HG02759 (cell line): ENCODE measurements around the gene S100A4.

Experiments used
- ATAC-seq: cut with Tn5 transposase; IDR thresholded peaks from one replicate; pipeline ENCODE4 v1.9.1; 2021; ENCODE audit warnings: mild to moderate bottlenecking, moderate library complexity; ENCODE audit not compliant: unreplicated experiment

The S100A4 gene

GRCh38 chr1:153548722-153549688 lies 3.4 kb upstream of the S100A4 start, which contains the start of gene S100A3:
Gene S100A3 (minus strand): TSS chr1:153549258. CDS start chr1:153548485, 773 bp downstream.
- no peak for ATAC-seq

- ATAC-seq, result no peak
These were observed 2.2 kb upstream of the S100A4 start for GRCh38 chr1:153547560-153548551.

GRCh38 chr1:153546796-153547559 lies 1.4 kb upstream of the S100A4 start:
- ATAC-seq, result no peak

GRCh38 chr1:153546371-153546770 lies 765 bp upstream of the S100A4 start:
- no peak for ATAC-seq

- ATAC-seq, result no peak
These were observed 1.0 kb downstream of the S100A4 start for GRCh38 chr1:153544453-153545066.

GRCh38 chr1:153543736-153544135 lies 1.9 kb downstream of the S100A4 start:
- ATAC-seq, result no peak

GRCh38 chr1:153542956-153543711 lies 2.5 kb downstream of the S100A4 start:
- no peak for ATAC-seq

- no peak for ATAC-seq
These were observed 3.7 kb downstream of the S100A4 start for GRCh38 chr1:153541641-153542590.

- no peak for ATAC-seq
These were observed 4.9 kb downstream of the S100A4 start, which contains the start of gene S100A5 for GRCh38 chr1:153540394-153541361. Gene S100A5 (minus strand): TSS chr1:153540934. CDS start chr1:153540191, 743 bp downstream.

GRCh38 chr1:153539395-153540093 lies 6.1 kb downstream of the S100A4 start:
- no peak for ATAC-seq

GRCh38 chr1:153538315-153538821 lies 7.2 kb downstream of the S100A4 start:
- ATAC-seq, result no peak

GRCh38 chr1:153537376-153537730 lies 8.3 kb downstream of the S100A4 start:
- no peak for ATAC-seq

GRCh38 chr1:153536671-153537375 lies 8.8 kb downstream of the S100A4 start:
- no peak for ATAC-seq

GRCh38 chr1:153536012-153536670 lies 9.5 kb downstream of the S100A4 start:
- ATAC-seq, result peak; percentile 46
